ENCODE data around the gene ZNF76.
A peak's percentile ranks its signal among the peaks of the same experiment; 100 is the strongest.

Gene ZNF76

GRCh38 chr6:35267897-35268296, 8.4 kb downstream of the ZNF76 start:
- DNase-seq (ENCODE audit: low spot score) = no peak

DNA sequence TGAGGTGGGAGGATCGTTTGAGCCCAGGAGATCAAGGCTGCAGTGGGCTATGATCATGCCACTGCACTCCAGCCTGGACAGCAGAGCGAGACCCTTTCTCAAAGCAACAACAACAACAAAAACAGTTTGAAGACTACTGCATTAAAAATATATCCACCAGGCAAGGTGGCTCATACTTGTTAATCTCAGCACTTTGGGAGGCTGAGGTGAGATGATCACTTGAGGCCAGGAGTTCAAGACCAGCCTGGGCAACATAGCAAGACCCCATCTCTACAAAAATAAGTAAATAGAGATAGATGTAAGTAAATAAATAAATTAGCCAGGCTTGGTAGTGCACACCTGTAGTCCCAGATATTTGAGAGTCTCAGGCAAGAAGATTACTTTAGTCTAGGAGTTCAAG, 12.5 kb downstream of the ZNF76 start:
- no peak for DNase-seq (ENCODE audit: low spot score)

DNA sequence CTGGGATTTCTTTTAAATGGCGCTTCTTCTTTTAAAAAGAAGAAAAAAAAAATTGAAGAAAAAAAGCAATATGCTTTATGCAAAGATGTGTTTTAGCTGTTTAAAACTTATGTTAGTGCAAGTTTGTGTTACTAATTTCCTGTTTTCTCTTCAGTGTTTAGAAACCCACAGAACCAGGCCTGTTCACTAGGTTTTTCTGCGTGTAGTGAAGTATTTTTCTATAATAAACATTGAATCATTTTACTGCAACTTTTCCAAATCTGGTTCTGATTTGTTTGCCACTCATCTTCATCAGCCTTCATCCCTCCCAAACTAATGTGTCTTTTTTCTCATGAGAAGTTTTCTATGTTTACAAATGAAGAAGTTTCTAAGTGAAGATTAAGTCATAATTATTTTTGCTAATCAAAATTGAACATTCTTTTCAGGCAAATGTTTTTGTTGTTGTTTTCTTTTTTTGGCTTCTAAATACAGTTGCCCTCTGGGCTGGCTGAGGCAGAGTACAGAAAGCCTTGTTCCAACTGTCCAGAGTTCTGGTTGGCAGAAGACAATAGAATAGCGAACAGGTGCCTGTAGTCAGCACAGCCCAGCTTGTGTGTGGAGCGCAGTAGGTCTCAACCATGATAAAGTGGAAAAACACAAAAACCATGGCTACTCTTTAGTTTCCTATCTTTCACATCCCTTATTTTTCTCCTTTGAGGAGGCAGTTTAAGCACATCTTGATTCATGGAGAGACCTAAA, 14.5 kb downstream of the ZNF76 start:
- DNase-seq (ENCODE audit: low spot score) = no peak

- no peak for DNase-seq (ENCODE audit: low spot score)
Observed at GRCh38 chr6:35275744-35276260, 16.3 kb downstream of the ZNF76 start.

- DNase-seq (ENCODE audit: low spot score) = no peak
Observed at GRCh38 chr6:35278708-35279107, 19.2 kb downstream of the ZNF76 start.

DNA sequence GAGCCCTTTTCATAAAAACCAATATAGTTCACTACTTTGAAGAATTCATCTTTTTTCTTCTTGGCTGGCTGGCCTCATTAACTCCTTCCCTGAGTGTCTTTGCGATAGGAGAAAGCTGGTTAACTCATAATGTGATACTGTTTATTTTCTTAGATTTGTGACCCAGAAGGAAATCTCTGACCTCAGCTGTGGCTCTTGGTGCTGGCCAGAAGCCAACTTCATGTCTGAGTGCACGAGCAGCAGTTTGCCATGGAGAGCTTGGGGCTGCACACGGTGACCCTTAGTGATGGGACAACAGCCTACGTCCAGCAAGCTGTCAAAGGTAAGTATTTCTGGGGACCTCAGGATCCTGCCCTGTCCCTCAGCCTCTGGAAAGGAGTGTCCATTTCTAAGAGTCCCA, 21.4 kb downstream of the ZNF76 start:
- DNase-seq (ENCODE audit: low spot score) = no peak

DNA sequence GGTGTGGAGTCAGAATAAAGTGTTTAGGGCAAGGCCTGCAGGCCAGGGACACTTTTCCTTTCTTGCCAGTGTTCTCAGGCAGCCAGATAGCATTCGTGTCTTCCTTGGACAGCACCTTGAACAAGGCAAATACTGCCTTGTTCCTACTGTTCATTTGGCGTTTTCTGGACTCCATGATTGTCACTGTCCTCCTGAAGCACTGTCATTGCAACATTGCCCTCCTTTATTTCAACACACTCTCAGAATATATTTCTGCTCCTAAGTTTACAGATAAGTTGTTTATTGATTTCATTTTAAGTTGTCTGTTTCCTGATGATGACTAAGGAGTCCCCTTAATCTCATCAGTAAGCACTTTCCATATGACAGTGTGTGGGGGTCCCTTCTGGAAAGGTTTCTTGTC, 22.9 kb downstream of the ZNF76 start:
- DNase-seq (ENCODE audit: low spot score) = no peak

- DNase-seq (ENCODE audit: low spot score) = no peak
Observed at GRCh38 chr6:35283361-35283760, 23.8 kb downstream of the ZNF76 start.

GRCh38 chr6:35287671-35288396, 28.3 kb downstream of the ZNF76 start:
- DNase-seq (ENCODE audit: low spot score) = no peak

DNA sequence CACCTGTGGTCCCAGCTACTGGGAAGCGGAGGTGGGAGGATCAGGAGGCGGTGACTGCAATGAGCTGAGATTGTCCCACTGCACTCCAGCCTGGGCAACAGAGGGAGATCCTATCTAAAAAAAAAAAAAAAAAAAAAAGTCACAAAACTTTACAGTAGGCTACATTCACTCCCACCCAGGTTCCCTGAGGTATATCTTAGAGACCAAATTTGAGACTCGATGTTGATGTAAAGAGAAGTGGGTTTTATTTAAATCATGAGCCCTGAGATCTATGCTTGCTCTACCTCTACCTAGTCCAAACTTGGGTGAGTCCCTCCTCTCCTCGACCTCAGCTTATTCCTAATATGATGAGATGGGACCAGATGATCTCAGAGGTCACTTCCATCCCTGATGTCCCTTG, 29.3 kb downstream of the ZNF76 start:
- no peak for DNase-seq (ENCODE audit: low spot score)

- no peak for DNase-seq (ENCODE audit: low spot score)
Observed at GRCh38 chr6:35291491-35291890, 32.0 kb downstream of the ZNF76 start.

GRCh38 chr6:35292494-35292893, 33.0 kb downstream of the ZNF76 start:
- DNase-seq (ENCODE audit: low spot score) = no peak

DNA sequence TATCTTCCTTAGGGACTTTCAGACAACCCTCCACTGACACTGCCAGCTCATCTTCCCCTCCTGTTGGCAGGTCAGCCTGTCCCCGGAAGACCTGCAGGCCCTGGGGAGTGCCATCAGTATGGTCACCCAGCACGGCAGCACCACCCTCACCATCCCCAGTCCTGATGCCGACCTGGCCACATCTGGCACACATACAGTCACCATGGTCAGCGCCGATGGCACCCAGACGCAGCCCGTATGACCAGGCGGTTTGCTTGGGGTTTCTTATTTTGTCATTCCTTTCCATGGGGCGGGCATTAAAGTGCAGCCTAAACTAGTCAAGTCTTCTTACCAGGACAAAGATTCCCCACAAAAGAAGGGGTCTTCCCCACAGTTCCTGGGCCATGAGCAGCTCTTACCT, 34.1 kb downstream of the ZNF76 start:
- no peak for DNase-seq (ENCODE audit: low spot score)

DNA sequence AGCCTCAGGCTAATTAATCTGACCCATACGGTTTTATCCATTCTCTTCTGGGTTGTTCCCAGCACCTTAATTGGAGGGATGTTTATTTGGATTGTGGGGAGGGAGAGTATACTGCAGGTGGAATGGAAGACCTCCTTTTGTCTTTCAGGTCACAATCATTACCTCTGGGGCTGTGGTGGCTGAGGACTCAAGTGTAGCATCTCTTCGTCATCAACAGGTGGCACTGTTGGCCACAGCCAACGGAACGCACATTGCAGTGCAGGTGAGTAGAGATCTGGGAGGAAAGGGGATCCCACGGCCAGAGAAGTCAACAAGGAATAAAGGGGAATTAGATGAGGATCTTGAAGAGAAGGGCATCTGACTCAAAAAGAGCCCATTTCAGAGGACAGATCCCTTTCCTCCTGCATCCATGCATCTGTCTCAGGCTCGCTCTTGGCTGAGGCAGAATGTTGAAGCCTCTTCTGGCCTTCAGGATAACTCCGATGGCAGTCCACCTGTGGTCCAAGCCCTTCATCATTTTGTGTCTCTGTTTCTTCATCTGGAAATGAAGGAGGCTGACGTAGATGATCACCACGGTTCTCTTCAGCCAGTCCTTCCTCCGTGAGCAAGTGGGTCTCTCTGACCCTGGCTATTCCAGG, 34.9 kb downstream of the ZNF76 start:
- DNase-seq (ENCODE audit: low spot score) = peak; percentile 71

DNA sequence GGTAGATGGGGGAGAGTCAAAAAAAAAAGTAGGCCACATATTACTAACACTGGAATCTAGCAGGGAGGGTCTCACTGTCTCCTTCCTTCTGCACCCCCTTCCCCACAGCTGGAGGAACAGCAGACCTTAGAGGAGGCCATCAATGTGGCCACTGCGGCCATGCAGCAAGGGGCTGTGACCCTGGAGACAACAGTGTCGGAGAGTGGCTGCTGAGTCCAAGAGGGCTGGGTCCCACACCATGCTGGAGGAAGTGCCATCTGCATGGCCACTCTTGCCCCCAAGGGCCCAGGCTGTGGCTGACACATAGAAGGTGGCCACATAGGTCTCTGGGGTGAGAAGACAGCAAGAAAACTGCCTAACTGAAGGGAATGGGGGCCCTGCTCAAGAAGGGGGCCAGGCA, 35.5 kb downstream of the ZNF76 start:
- DNase-seq (ENCODE audit: low spot score) = no peak

DNA sequence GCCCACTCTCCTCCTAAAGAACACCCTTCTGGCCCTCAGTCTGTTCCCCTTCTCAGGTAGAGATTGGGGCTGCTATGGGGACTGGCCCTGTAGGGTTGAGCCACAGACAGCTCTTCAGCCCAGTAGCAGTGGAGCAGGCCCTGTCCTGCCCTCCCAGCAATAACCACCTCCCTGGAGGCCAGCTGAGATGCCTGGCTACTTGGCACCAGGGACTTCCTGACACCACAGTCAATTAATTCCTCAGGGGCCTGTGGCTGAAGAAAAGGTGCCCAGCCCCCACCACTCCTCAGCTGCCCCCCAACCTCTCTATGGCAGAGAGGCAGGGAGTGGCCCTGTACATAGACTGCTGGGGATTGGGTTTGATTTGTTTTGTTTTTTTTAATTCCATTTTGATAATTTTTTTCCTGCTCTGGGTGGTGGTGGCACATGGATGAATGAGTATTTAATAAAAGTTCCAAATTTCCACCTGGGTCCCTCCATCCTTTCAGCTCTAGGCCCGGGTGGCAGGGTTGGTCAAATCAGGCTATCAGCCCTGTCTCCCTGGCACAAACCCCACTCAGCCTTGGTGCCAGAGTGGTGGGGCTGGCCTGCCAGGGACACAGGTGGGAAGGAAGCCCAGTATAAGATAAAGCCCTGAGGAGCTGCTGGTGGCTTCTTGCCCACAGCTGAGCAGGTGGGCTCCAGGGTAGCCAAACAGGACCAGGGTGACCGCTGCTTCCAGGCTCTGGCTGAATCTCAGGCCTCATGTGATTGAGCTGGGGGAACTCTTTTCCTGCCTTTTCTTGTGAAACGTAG, 36.2 kb downstream of the ZNF76 start:
- DNase-seq (ENCODE audit: low spot score) = no peak

GRCh38 chr6:35296931-35297600, 37.5 kb downstream of the ZNF76 start:
- DNase-seq (ENCODE audit: low spot score) = no peak

DNA sequence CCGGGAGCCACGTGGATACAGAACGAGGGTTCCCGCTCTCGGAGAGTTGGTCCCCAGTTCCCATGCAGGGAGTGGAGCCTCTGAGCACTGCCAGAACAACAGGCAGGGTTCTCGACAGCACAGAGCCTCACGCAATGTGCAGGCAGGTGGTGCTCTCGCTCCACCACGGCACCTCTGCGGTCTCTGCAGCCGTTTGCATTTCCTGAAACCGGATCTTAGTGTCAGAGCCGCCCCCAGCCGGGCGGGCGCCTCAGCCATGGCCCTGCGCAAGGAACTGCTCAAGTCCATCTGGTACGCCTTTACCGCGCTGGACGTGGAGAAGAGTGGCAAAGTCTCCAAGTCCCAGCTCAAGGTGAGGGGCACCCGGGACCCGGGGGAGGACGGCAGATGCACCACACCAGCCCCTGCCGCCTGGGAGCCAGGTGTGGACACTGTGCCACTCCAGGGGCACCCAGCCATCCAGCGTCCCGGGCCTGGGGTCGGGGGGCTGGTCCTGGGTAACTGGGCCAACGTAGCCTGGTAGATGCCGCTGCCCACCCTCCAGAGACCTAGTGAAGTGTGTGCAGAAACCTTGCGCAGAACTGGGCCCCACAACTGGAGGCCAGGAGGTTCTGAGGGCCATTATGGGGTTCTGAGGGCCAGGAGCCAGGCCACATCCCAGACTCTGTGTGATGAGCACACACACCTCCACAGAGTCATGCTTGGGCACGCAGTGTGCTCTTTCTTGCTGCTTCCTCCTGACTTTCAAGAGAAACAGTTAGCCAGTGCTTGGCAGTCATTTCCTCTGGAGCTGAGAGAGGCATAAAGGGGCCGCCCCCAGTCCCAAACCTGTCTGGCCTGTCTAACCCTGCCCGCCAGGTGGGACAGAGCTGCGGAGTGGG, 38.3 kb downstream of the ZNF76 start, which contains the start of gene DEF6:
TSS of gene DEF6 (plus strand) at position 218 of the 881 bp plus-strand sequence. CDS start at position 257, 39 bp downstream.
- peak; percentile 84 for DNase-seq (ENCODE audit: low spot score)

- DNase-seq (ENCODE audit: low spot score) = no peak
Observed at GRCh38 chr6:35298625-35299140, 39.1 kb downstream of the ZNF76 start.

- DNase-seq (ENCODE audit: low spot score) = no peak
Observed at GRCh38 chr6:35299674-35300073, 40.1 kb downstream of the ZNF76 start.
